ENCODE measurements around the gene MBD3L2.
"Not testable (repeated sequence)": the region's sequence is repeated elsewhere in the genome, so short reads cannot be mapped to it uniquely, and the experiment has no call there.

The MBD3L2 gene

DNA sequence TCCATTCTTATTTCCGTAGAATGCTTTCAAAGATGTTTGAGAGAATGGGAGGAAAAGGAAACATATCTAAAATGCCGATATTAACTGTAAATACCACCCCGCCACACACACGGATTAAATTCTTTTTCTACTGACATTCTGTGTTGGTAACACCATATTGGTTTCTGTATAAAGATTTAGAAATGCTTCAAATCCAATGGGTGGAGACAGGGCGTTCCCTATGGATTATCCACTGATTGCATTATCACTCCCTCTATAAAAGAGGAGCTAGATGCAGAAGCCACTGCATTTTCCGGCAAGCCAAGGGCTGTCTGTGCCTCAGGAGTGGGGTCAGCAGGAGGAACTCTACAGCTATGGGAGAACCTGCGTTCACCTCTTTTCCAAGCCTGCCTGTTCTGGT lies at the start of gene MBD3L2:
TSS of gene MBD3L2 (plus strand) at position 301 of the 400 bp plus-strand sequence. CDS start at position 354, 53 bp downstream.
- DNase-seq (ENCODE audit: low read depth); H3K4me3 ChIP-seq (ENCODE audit: low read depth, low read length); in situ Hi-C loops (cut with HindIII; ENCODE audit: low sequenced_read_pairs): not testable (repeated sequence)

DNA sequence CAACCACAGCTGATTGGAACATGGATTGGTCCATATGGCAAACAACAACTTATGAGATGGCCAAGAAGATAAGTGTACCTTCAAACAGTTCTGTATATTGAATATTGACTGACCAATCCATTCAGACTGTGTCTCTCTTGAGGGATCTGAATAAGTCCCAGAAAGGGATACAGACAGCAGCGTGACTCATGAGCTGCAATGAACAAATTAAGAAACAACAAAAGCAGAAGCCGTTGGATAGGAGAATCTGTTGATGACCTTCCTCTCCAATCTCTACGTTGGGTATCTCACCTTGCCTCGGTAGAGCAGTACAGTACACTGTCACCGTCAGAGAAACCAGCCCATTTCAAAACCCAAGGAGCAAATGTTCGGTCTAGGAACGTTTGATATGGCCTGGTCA lies 49.2 kb upstream of the MBD3L2 start:
- in situ Hi-C loops (cut with HindIII; ENCODE audit: low sequenced_read_pairs): no loop called here
- no peak overlapping the region for H3K4me3 ChIP-seq (ENCODE audit: low read depth, low read length)
- TF ChIP-seq, protein P1, sequence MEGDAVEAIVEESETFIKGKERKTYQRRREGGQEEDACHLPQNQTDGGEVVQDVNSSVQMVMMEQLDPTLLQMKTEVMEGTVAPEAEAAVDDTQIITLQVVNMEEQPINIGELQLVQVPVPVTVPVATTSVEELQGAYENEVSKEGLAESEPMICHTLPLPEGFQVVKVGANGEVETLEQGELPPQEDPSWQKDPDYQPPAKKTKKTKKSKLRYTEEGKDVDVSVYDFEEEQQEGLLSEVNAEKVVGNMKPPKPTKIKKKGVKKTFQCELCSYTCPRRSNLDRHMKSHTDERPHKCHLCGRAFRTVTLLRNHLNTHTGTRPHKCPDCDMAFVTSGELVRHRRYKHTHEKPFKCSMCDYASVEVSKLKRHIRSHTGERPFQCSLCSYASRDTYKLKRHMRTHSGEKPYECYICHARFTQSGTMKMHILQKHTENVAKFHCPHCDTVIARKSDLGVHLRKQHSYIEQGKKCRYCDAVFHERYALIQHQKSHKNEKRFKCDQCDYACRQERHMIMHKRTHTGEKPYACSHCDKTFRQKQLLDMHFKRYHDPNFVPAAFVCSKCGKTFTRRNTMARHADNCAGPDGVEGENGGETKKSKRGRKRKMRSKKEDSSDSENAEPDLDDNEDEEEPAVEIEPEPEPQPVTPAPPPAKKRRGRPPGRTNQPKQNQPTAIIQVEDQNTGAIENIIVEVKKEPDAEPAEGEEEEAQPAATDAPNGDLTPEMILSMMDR (IDR thresholded peaks at IDR 0.05; ENCODE audit: low read depth, low read length, missing control alignments): no peak
- DNase-seq (ENCODE audit: low read depth): no peak

DNA sequence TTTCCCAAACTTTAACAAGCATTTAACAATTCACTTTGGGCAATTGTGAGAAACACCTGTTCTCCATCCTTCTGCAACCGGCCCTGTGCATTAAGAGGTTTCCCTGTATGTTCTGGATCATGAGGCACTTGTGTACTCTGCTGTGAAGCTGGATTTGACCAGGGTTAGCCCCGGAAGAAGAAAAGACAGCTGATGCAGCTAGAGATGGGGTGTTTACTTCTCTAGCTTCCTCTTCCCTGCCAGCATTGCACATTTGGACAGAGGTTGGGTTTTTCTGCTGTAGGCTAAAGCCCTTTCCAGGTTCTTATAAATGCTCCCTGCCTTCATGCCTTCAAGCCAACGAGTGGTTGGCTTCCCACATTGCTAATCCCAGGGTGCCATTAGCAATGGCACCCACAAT lies 48.8 kb upstream of the MBD3L2 start:
- in situ Hi-C loops (cut with HindIII; ENCODE audit: low sequenced_read_pairs): no loop called here
- TF ChIP-seq, protein P1 (IDR thresholded peaks at IDR 0.05; ENCODE audit: low read depth, low read length, missing control alignments): no peak
- H3K4me3 ChIP-seq (ENCODE audit: low read depth, low read length): no peak overlapping the region
- no peak for DNase-seq (ENCODE audit: low read depth)

DNA sequence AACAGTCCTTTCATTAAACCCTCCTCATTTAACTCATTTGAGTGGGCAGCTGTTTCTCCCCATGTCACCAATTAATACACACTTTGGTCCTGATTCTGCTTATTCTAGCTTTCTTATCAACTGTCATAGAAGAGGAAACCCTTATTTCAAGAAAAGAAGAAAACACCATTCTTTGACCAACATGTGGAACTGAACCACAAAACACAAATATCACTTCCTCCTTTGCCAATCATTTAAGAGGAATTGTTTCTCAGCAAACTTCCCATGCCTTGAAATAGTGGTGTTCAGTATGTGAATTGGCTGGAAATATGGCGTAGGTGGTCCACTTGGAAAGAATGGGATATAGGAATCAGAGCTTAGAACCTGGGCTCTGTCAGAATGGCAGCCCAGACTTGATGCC lies 48.3 kb upstream of the MBD3L2 start:
- no peak for DNase-seq (ENCODE audit: low read depth)
- no peak overlapping the region for H3K4me3 ChIP-seq (ENCODE audit: low read depth, low read length)
- in situ Hi-C loops (cut with HindIII; ENCODE audit: low sequenced_read_pairs): no loop called here
- TF ChIP-seq, protein P1 (IDR thresholded peaks at IDR 0.05; ENCODE audit: low read depth, low read length, missing control alignments): no peak

DNA sequence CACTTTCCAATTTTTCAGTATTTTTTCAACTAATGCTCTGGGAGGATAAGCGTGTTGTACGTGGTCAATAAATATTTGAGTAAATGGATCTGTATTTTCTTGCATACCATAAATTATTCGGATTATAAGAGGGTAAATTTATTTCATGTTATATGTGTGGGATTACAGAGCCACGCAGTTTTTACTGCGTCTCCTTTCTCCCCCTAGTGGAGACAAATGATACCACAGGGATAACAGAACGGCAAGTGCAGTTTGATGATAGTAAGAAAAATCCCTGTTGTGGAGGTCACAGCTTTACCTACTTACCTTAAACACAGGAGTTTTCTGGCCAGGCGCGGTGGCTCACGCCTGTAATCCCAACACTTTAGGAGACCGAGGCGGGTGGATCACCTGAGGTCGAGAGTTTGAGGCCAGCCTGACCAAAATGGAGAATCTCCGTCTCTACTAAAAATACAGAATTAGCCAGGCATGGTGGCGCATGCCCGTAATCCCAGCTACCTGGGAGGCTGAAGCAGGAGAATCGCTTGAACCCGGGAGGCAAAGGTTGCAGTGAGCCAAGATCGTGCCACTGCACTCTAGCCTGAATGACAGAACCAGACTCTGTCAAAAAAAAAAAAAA lies 44.7 kb upstream of the MBD3L2 start:
- in situ Hi-C loops (cut with HindIII; ENCODE audit: low sequenced_read_pairs): no loop called here
- DNase-seq (ENCODE audit: low read depth): no peak

DNA sequence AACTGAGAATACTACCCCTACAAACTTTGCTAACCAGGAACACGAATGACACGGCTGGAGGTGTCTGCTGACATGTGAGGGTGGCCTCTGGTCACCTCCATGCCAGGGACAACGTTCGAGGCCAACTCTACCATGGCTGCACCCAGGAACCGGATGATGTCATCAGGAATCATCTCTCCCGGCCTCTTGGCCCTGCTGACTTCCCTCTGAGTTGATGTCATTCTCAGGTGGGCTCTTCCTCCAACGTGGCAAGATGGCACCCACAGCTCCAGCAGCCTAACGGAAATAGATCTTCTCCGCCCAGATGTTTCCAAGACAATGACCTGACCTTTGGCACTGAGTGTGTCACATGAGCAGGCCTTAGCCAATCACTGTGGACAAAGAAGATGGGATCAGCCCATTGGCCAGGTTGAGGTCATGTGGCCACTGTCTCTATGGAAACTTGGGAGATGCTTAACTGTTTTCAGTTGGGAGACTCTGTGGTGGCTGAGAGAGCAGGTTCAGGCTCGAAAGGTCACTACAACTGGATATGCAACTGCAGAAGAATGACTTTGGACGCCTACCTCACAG lies 42.9 kb upstream of the MBD3L2 start:
- in situ Hi-C loops (cut with HindIII; ENCODE audit: low sequenced_read_pairs): no loop called here
- H3K4me3 ChIP-seq (ENCODE audit: low read depth, low read length): no peak overlapping the region
- TF ChIP-seq, protein P1 (IDR thresholded peaks at IDR 0.05; ENCODE audit: low read depth, low read length, missing control alignments): no peak
- DNase-seq (ENCODE audit: low read depth): no peak

More for the DNA sequence above, 44.7 kb upstream of the MBD3L2 start:
- no peak overlapping the region for H3K4me3 ChIP-seq (ENCODE audit: low read depth, low read length)
- TF ChIP-seq, protein P1 (IDR thresholded peaks at IDR 0.05; ENCODE audit: low read depth, low read length, missing control alignments): no peak

DNA sequence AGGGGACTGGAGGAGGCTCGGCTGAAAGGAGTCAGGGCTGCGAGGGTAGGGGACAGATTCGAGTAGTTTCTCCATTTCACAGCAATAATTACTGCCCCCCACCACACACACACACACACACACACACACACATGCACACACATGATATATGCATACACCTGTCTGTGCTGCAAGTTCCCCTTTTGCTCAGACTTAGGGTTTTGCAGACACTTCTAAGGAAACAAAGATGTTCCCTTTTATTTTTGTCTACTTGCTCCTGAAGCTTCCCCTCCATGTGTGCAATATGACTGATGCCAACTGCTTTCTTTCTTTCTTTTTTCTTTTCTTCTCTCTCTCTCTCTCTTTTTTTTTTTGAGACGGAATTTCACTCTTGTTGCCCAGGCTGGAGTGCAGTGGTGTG lies 41.3 kb upstream of the MBD3L2 start:
- TF ChIP-seq, protein P1 (IDR thresholded peaks at IDR 0.05; ENCODE audit: low read depth, low read length, missing control alignments): no peak
- H3K4me3 ChIP-seq (ENCODE audit: low read depth, low read length): no peak overlapping the region
- in situ Hi-C loops (cut with HindIII; ENCODE audit: low sequenced_read_pairs): no loop called here
- DNase-seq (ENCODE audit: low read depth): no peak
